Measurements from ENCODE around the gene LRBA. TPM values are rescaled to one million over a fixed set of nuclear protein-coding genes. Genes with fewer than 3 reads are reported as not detected.

Gene LRBA
- total RNA-seq, 1 experiment from 2014 or later = 55.3 TPM

GRCh38 chr4:150903603-150904002 is 111.5 kb downstream of the LRBA start:
- Histone ChIP-seq H3K4me1 (ENCODE audit: insufficient read depth, low read length) (no peaks in the 10 kb centered on the region), H4K91ac (ENCODE audit: insufficient read length, low read depth, low read length) (no peak overlapping the region), H2BK20ac (ENCODE audit: low read depth, low read length, poor library complexity, severe bottlenecking) (no peak overlapping the region), H3K79me2 (ENCODE audit: insufficient read depth, low read length) (no peaks in the 10 kb centered on the region), H3K23me2 (ENCODE audit: insufficient read length, low read depth, low read length, poor library complexity, severe bottlenecking) (no peaks in the 10 kb centered on the region), H3T11ph (ENCODE audit: low read length) (no peak overlapping the region), H2BK120ac (ENCODE audit: low read depth, low read length, poor library complexity, severe bottlenecking) (no peak overlapping the region), H2BK15ac (ENCODE audit: low read depth, low read length) (no peak overlapping the region), H4K8ac (replicated peaks; ENCODE audit: insufficient read length, low read depth, low read length) (no peak overlapping the region), H2BK5ac (ENCODE audit: insufficient read length, low read length) (no peak overlapping the region), H2AK5ac (ENCODE audit: insufficient read length, low read length) (no peak overlapping the region), H3K14ac (ENCODE audit: insufficient read depth, low read length) (no peak overlapping the region), H4K20me1 (ENCODE audit: control insufficient read depth, insufficient read depth, insufficient read length) (no peaks in the 10 kb centered on the region), H3K9ac (ENCODE audit: extremely low read depth, insufficient read length, low read length) (no peak overlapping the region), H2BK12ac (ENCODE audit: insufficient read length, low read depth, low read length) (no peak overlapping the region), H4K5ac (ENCODE audit: insufficient read length, low read depth, low read length) (no peak overlapping the region), H3K4ac (ENCODE audit: low read depth, low read length) (no peak overlapping the region), H3K9me3 (ENCODE audit: control insufficient read depth, low read depth, low read length) (no peaks in the 10 kb centered on the region), H3K56ac (ENCODE audit: insufficient read length, low read depth, low read length) (no peak overlapping the region), H3K79me1 (ENCODE audit: insufficient read depth, low read depth, low read length, poor library complexity, severe bottlenecking) (no peaks in the 10 kb centered on the region), H2AFZ (ENCODE audit: low read length) (no peak overlapping the region), H3K18ac (ENCODE audit: insufficient read length, low read depth, low read length) (no peak overlapping the region), H3K27me3 (ENCODE audit: insufficient read depth, low read length) (no peaks in the 10 kb centered on the region), H3K27ac (ENCODE audit: insufficient read length, low read depth, low read length) (no peak overlapping the region), H3K23ac (ENCODE audit: insufficient read length, low read depth, low read length) (no peak overlapping the region), H3K4me2 (ENCODE audit: insufficient read depth, insufficient read length, low read length) (no peak overlapping the region)
- H3K4me1 Mint-ChIP-seq = peaks cover 4 to 6% of the 10 kb centered on the region in 2 experiments
- no peaks in the 10 kb centered on the region for H3K27me3 Mint-ChIP-seq (ENCODE audit: low read depth)
- H3K27ac Mint-ChIP-seq = peak overlapping the region in 2 of 3 experiments; percentile 16 to 18; a peak in 1 of 7 replicates
- peaks cover 26 to 48% (median 43%) of the 10 kb centered on the region in 3 experiments; a peak in 6 of 7 replicates for H3K36me3 Mint-ChIP-seq (ENCODE audit: insufficient read depth in 1 of 3, low read depth in 3 of 3)
- no CpG with 5 or more reads among the region's 2 CpGs for WGBS (ENCODE audit: extremely low coverage, insufficient read length, low lambda C conversion rate)
- TF ChIP-seq CTCF (conservative IDR thresholded peaks at IDR 0.05) = no peak
- no peak for DNase-seq
- H3K4me3 Mint-ChIP-seq = no peak overlapping the region
- no peaks in the 10 kb centered on the region for H3K9me3 Mint-ChIP-seq
